DND-41 (cell line): ENCODE measurements around the gene MFSD12.

Source experiments
- EZH2 ChIP-seq: IDR thresholded peaks from 3 replicates; pipeline ENCODE4 v1.6.1; 2012; ENCODE audit warnings: borderline replicate concordance, low read depth, mild to moderate bottlenecking, moderate library complexity, low read length, inconsistent platforms; ENCODE audit not compliant: severe bottlenecking
- TF ChIP-seq, protein P1 (sequence below): IDR thresholded peaks from 2 replicates; pipeline ENCODE4 v1.5.1; 2012; ENCODE audit warnings: borderline replicate concordance, low read length, moderate library complexity, mild to moderate bottlenecking; ENCODE audit not compliant: poor library complexity, severe bottlenecking; ENCODE audit errors: extremely low read depth

DNA sequence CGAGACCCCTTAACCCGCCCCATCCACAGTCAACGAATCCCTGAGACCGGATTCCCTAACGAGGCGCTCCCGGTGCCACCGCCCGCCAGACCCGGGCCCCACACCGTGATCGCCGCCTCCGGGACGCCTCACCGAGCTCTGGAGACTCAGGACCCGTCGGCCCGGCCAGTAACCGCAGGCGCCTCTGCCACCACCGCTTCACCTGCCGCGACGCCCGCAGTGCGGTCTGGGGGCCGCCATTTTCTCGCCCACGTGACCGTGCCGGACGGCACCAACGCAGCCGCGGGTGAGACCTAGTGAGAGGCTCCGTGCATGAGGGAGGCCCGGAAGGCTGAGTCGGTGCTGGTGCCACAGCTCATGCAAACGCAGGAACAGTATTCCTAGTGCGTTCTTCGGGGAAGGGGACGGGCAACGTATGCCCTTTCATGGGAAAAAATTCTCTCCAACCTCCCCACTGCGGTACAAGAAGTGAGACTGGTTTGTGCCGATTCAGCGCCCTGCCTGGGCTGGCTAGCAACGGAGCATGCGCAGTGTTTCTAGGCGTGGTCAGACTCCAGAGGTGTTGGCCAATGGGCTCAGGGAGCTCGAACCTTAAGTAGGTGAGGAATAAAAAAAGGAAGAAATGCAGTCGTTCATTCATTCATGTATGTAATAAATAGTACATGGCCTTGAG, 56.8 kb downstream of the MFSD12 start, which contains the start of gene DOHH:
- TF ChIP-seq, protein P1, sequence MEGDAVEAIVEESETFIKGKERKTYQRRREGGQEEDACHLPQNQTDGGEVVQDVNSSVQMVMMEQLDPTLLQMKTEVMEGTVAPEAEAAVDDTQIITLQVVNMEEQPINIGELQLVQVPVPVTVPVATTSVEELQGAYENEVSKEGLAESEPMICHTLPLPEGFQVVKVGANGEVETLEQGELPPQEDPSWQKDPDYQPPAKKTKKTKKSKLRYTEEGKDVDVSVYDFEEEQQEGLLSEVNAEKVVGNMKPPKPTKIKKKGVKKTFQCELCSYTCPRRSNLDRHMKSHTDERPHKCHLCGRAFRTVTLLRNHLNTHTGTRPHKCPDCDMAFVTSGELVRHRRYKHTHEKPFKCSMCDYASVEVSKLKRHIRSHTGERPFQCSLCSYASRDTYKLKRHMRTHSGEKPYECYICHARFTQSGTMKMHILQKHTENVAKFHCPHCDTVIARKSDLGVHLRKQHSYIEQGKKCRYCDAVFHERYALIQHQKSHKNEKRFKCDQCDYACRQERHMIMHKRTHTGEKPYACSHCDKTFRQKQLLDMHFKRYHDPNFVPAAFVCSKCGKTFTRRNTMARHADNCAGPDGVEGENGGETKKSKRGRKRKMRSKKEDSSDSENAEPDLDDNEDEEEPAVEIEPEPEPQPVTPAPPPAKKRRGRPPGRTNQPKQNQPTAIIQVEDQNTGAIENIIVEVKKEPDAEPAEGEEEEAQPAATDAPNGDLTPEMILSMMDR: no peak
- TF ChIP-seq EZH2: no peak
